Hematopoietic multipotent progenitor cell treated with erythropoietin and hydrocortisone succinate and interleukin-3 and kit ligand, for 17 days (in vitro differentiated cells): ENCODE data around the gene ZNF329.
"Not testable (repeated sequence)": the region's sequence is repeated elsewhere in the genome, so short reads cannot be mapped to it uniquely, and the experiment has no call there.

Source experiments
- DNase-seq: peaks from one replicate; pipeline ENCODE4 v3.0.0-alpha.2; 2015; ENCODE audit warnings: low spot score

The ZNF329 gene

GRCh38 chr19:58150328-58150921 lies at the start of gene ZNF329:
ZNF329 (minus strand) TSS chr19:58150789; CDS start chr19:58129503, 21,286 bp downstream.
- peak; percentile 76 for DNase-seq

- no peak for DNase-seq
Measured at GRCh38 chr19:58196901-58197616, 46.5 kb upstream of the ZNF329 start.

- no peak for DNase-seq
Measured at GRCh38 chr19:58183817-58184215, 33.2 kb upstream of the ZNF329 start.

- DNase-seq = peak; percentile 93
Measured at GRCh38 chr19:58182989-58183816, 32.6 kb upstream of the ZNF329 start, which contains the start of gene ZNF274. ZNF274 (plus strand) TSS chr19:58183061; CDS start chr19:58183966, 905 bp downstream.

- no peak for DNase-seq
Measured at GRCh38 chr19:58182577-58182988, 32.0 kb upstream of the ZNF329 start.

GRCh38 chr19:58181902-58182576 lies 31.4 kb upstream of the ZNF329 start:
- DNase-seq = peak; percentile 78

- no peak for DNase-seq
Measured at GRCh38 chr19:58170860-58171259, 20.3 kb upstream of the ZNF329 start.

GRCh38 chr19:58166708-58167280 lies 16.2 kb upstream of the ZNF329 start:
- no peak for DNase-seq

GRCh38 chr19:58166268-58166667 lies 15.7 kb upstream of the ZNF329 start:
- DNase-seq = no peak

GRCh38 chr19:58157045-58157728 lies 6.6 kb upstream of the ZNF329 start:
- DNase-seq = no peak

GRCh38 chr19:58154679-58155648 lies 4.4 kb upstream of the ZNF329 start:
- DNase-seq = peak; percentile 88

GRCh38 chr19:58154287-58154678 lies 3.7 kb upstream of the ZNF329 start:
- DNase-seq = no peak

- DNase-seq = no peak
Measured at GRCh38 chr19:58153386-58153785, 2.8 kb upstream of the ZNF329 start.

GRCh38 chr19:58147475-58147874 lies 3.1 kb downstream of the ZNF329 start:
- not testable (repeated sequence) for DNase-seq

GRCh38 chr19:58145849-58146248 lies 4.7 kb downstream of the ZNF329 start:
- DNase-seq = no peak

GRCh38 chr19:58134244-58134643 lies 16.3 kb downstream of the ZNF329 start:
- no peak for DNase-seq

- no peak for DNase-seq
Measured at GRCh38 chr19:58129284-58129683, 21.3 kb downstream of the ZNF329 start.

GRCh38 chr19:58128041-58128685 lies 22.4 kb downstream of the ZNF329 start:
- no peak for DNase-seq

- DNase-seq = no peak
Measured at GRCh38 chr19:58123354-58123753, 27.2 kb downstream of the ZNF329 start.
